SK-N-SH (cell line): ENCODE data around the gene OR5K3. TPM values are rescaled to one million over a fixed set of nuclear protein-coding genes. Genes with fewer than 3 reads are reported as not detected.

Experiments
- CTCF ChIA-PET: fragments of 300-600, 350-600 bp; formaldehyde crosslinking; extraction: SDS; loops from one replicate; lab custom pipeline; 2021; lab: Yijun Ruan, JAX
- POLR2A ChIA-PET: fragments of 350-600 bp; sonication (Branson Sonifier 250); formaldehyde crosslinking; extraction: SDS; loops from one replicate; lab custom pipeline; 2020; ENCODE audit warnings: antibody characterized with exemption, inconsistent platforms; lab: Yijun Ruan, JAX
- DNase-seq: peaks from one replicate; pipeline ENCODE4 v3.0.0; 2012
- H2AFZ ChIP-seq: fragments of 200-600 bp; sonication (generic); 2 replicates; pipeline ENCODE4 v1.8.1; 2016; ENCODE audit warnings: antibody characterized with exemption, mild to moderate bottlenecking, low read depth
- H3F3A ChIP-seq: fragments of 200-600 bp; sonication (generic); replicated peaks from 2 replicates; pipeline ENCODE3; 2016; ENCODE audit warnings: antibody characterized with exemption, mild to moderate bottlenecking; ENCODE audit not compliant: insufficient read depth
- H3K27ac ChIP-seq, 2 experiments: fragments of 200-500 bp in 1 of 2; fragments of 200-600 bp in 1 of 2; sonication (Bioruptor generic) in 1 of 2; sonication (generic), shearing (Covaris generic) in 1 of 2; 2 replicates each; pipeline versions ENCODE4 v1.5.1 to v1.6.1; 2014 to 2016; ENCODE audit warnings: low read depth in 2 of 2, inconsistent platforms in 1 of 2, low read length in 1 of 2, mild to moderate bottlenecking in 1 of 2, mixed read lengths in 1 of 2
- H3K27me3 ChIP-seq: fragments of 200-600 bp; sonication (generic), shearing (Covaris generic); 2 replicates; pipeline ENCODE4 v1.6.1; 2016; ENCODE audit warnings: mixed run types; ENCODE audit not compliant: insufficient read depth
- H3K36me3 ChIP-seq, 2 experiments: fragments of 200-500 bp in 1 of 2; fragments of 200-600 bp in 1 of 2; sonication (Bioruptor generic) in 1 of 2; sonication (generic) in 1 of 2; replicated peaks in 1 of 2; 2 replicates each; pipeline versions ENCODE3 to v1.5.1; 2014 to 2016; ENCODE audit warnings: low read length in 1 of 2, mild to moderate bottlenecking in 1 of 2; ENCODE audit not compliant: insufficient read depth in 2 of 2, control insufficient read depth in 1 of 2
- H3K4me1 ChIP-seq, 2 experiments: fragments of 200-500 bp in 1 of 2; fragments of 200-600 bp in 1 of 2; sonication (Bioruptor generic) in 1 of 2; sonication (generic), shearing (Covaris generic) in 1 of 2; 2 replicates each; pipeline versions ENCODE4 v1.5.1 to v1.6.1; 2014 to 2016; ENCODE audit warnings: low read depth in 1 of 2, low read length in 1 of 2, mixed run types in 1 of 2; ENCODE audit not compliant: insufficient read depth in 2 of 2, control insufficient read depth in 1 of 2
- H3K4me2 ChIP-seq: fragments of 200-600 bp; sonication (generic), shearing (Covaris generic); 2 replicates; pipeline ENCODE4 v1.6.1; 2017; ENCODE audit warnings: mixed run types
- H3K4me3 ChIP-seq, 2 experiments: fragments of 200-500 bp in 1 of 2; fragments of 200-600 bp in 1 of 2; sonication (Bioruptor generic) in 1 of 2; sonication (generic), shearing (Covaris generic) in 1 of 2; 2 replicates each; pipeline versions ENCODE4 v1.5.1 to v1.8.1; 2014 to 2016; ENCODE audit warnings: low read depth in 2 of 2, inconsistent platforms in 1 of 2, low read length in 1 of 2, mild to moderate bottlenecking in 1 of 2, mixed read lengths in 1 of 2, moderate library complexity in 1 of 2
- H3K79me2 ChIP-seq: fragments of 200-600 bp; sonication (generic); 2 replicates; pipeline ENCODE4 v1.8.1; 2017; ENCODE audit warnings: mild to moderate bottlenecking; ENCODE audit not compliant: insufficient read depth
- H3K9ac ChIP-seq: fragments of 200-600 bp; sonication (generic); 2 replicates; pipeline ENCODE4 v1.6.1; 2017; ENCODE audit warnings: mixed run types
- H3K9me2 ChIP-seq: fragments of 200-600 bp; sonication (generic); 2 replicates; pipeline ENCODE4 v1.6.1; 2017; ENCODE audit warnings: mixed run types
- H3K9me3 ChIP-seq: fragments of 200-600 bp; sonication (generic); 2 replicates; pipeline ENCODE4 v1.6.1; 2017; ENCODE audit warnings: mixed run types, mild to moderate bottlenecking, moderate library complexity
- H4K20me1 ChIP-seq: fragments of 200-600 bp; sonication (generic); 2 replicates; pipeline ENCODE4 v1.6.1; 2017; ENCODE audit warnings: mild to moderate bottlenecking, mixed run types; ENCODE audit not compliant: insufficient read depth
- CTCF ChIP-seq: fragments of 200-600 bp; sonication (generic); IDR thresholded peaks from 2 replicates; pipeline ENCODE4 v1.6.1; 2017; ENCODE audit warnings: antibody characterized with exemption, mild to moderate bottlenecking, moderate library complexity
- ELF1 ChIP-seq: IDR thresholded peaks from 2 replicates; pipeline ENCODE4 v1.4.0; 2012
- IRF3 ChIP-seq: fragments of 150-350 bp; IDR thresholded peaks from 2 replicates; pipeline ENCODE4 v1.6.1; 2016; ENCODE audit warnings: mild to moderate bottlenecking, low read depth, low read length
- MAX ChIP-seq: IDR thresholded peaks from 2 replicates; pipeline ENCODE4 v1.4.0; 2012; ENCODE audit warnings: low read depth
- MXI1 ChIP-seq: IDR thresholded peaks from 2 replicates; pipeline ENCODE4 v1.6.1; 2012; ENCODE audit warnings: mild to moderate bottlenecking, low read depth, low read length, improper control_type of control experiment
- PBX3 ChIP-seq: IDR thresholded peaks from 2 replicates; pipeline ENCODE4; 2012
- RAD21 ChIP-seq: IDR thresholded peaks from 2 replicates; pipeline ENCODE4 v1.6.1; 2012; ENCODE audit warnings: mild to moderate bottlenecking, low read length
- RCOR1 ChIP-seq: fragments of 150-350 bp; IDR thresholded peaks from 2 replicates; pipeline ENCODE4 v1.6.1; 2017; ENCODE audit warnings: antibody characterized with exemption, low read length
- RXRA ChIP-seq: IDR thresholded peaks from 2 replicates; pipeline ENCODE4 v1.4.0; 2012; ENCODE audit warnings: low read depth, mild to moderate bottlenecking, borderline replicate concordance
- SIN3A ChIP-seq: IDR thresholded peaks from 2 replicates; pipeline ENCODE4 v1.6.1; 2012; ENCODE audit warnings: low read depth, mild to moderate bottlenecking, low read length, moderate library complexity, borderline replicate concordance
- SMC3 ChIP-seq: IDR thresholded peaks from 2 replicates; pipeline ENCODE4 v1.6.1; 2012; ENCODE audit warnings: low read depth, low read length, improper control_type of control experiment
- TCF12 ChIP-seq: IDR thresholded peaks from 2 replicates; pipeline ENCODE4 v1.4.0; 2012
- TEAD4 ChIP-seq: IDR thresholded peaks from 2 replicates; pipeline ENCODE4 v1.4.0; 2012; ENCODE audit warnings: mild to moderate bottlenecking, borderline replicate concordance; ENCODE audit not compliant: insufficient read depth
- USF2 ChIP-seq: fragments of 150-350 bp; IDR thresholded peaks from 2 replicates; pipeline ENCODE4 v1.6.1; 2017; ENCODE audit warnings: antibody characterized with exemption, low read length, low read depth, borderline replicate concordance
- WGBS: methylation state at CpG from one replicate; pipeline ENCODE4 v1.1.6; 2017; ENCODE audit warnings: low lambda C conversion rate; 5-methylcytosine and 5-hydroxymethylcytosine counted together
- polyA plus RNA-seq, 3 experiments: library from polyadenylated mRNA; depleted of rRNA; stranded (reverse); fragments of >200 nt; gene quantifications; 2 replicates each; pipeline ENCODE4 v1.2.3, GENCODE V29; 2012

OR5K3 gene
- polyA plus RNA-seq, 1 of the 3 experiments (the other 2 are of a cell fraction) = not detected

GRCh38 chr3:98341758-98342157 lies 48.7 kb upstream of the OR5K3 start:
- no peak overlapping the region for H2AFZ ChIP-seq
- no peak overlapping the region for H3K27ac ChIP-seq
- no peaks in the 10 kb centered on the region for H3K27me3 ChIP-seq
- no peaks in the 10 kb centered on the region for H3K9me2 ChIP-seq
- no peaks in the 10 kb centered on the region for H4K20me1 ChIP-seq
- H3K36me3 ChIP-seq = no peaks in the 10 kb centered on the region
- no peak overlapping the region for H3K4me2 ChIP-seq
- POLR2A ChIA-PET = no interaction called here
- no peaks in the 10 kb centered on the region for H3K9me3 ChIP-seq
- 3% methylated on average over 6 of the region's 6 CpGs for WGBS
- no peak for DNase-seq
- no peaks in the 10 kb centered on the region for H3K79me2 ChIP-seq
- TF ChIP-seq CTCF (no peak), RXRA (no peak), TEAD4 (no peak), IRF3 (no peak), SIN3A (no peak), ELF1 (no peak), PBX3 (no peak), MAX (no peak), RCOR1 (no peak)
- CTCF ChIA-PET = interaction anchor here (4.0 kb wide), 1 partner anchor 12 kb away, joined by 19 read pairs; no protein-coding TSS in a partner anchor
- H3F3A ChIP-seq = no peaks in the 10 kb centered on the region
- no peaks in the 10 kb centered on the region for H3K4me1 ChIP-seq
- H3K9ac ChIP-seq = no peak overlapping the region
- H3K4me3 ChIP-seq = no peak overlapping the region

- Histone ChIP-seq H2AFZ (no peak overlapping the region), H3K9me3 (no peaks in the 10 kb centered on the region), H4K20me1 (no peaks in the 10 kb centered on the region), H3K27me3 (no peaks in the 10 kb centered on the region), H3K27ac (no peak overlapping the region), H3K9ac (no peak overlapping the region), H3F3A (no peaks in the 10 kb centered on the region), H3K4me2 (no peak overlapping the region), H3K36me3 (no peaks in the 10 kb centered on the region), H3K9me2 (no peaks in the 10 kb centered on the region), H3K4me1 (no peaks in the 10 kb centered on the region), H3K79me2 (no peaks in the 10 kb centered on the region), H3K4me3 (peak overlapping the region in 1 of 2 experiments; percentile 55; a peak in 1 of 4 replicates)
- peak; percentile 54 for TF ChIP-seq RAD21
- no peak for TF ChIP-seq MXI1
- TF ChIP-seq USF2 = no peak
- peak; percentile 35; the same call in 1 of the 2 replicates for TF ChIP-seq SMC3
- no peak for TF ChIP-seq TCF12
- peak; percentile 74 for TF ChIP-seq CTCF
- 10% methylated on average over 13 of the region's 13 CpGs for WGBS
- ChIA-PET CTCF (interaction anchor here (0.6 to 4.0 kb wide), 16 partner anchors 10 to 469 kb away, joined by 3 to 19 read pairs (median 4); no protein-coding TSS in a partner anchor), POLR2A (no interaction called here)
- peak; percentile 22 for DNase-seq
Observed at GRCh38 chr3:98343647-98344507, 46.6 kb upstream of the OR5K3 start.
